ENCODE measurements around the gene TREH.
"Not testable (repeated sequence)": the region's sequence is repeated elsewhere in the genome, so short reads cannot be mapped to it uniquely, and the experiment has no call there.

TREH gene

DNA sequence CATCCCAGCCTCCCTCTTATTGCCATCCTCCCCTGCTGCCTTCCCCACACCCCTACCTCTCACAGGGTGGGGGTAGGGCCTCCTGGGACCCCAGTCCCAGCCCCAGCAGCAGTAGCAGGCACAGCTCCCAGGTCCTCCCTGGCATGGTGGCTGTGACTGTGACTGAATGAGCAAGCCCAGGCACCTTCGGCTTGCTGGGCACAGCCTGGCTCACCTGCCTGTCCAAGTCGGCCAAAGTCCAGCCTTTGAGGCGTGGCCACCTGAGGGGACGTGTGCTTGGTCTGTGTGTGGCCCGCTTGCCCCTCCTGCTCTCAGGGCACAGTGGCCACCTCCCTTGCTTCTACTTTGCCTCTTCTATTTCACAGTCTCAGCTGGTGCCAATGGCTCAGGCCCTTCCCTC lies at the start of gene TREH:
Gene TREH (minus strand): TSS at position 168 of the 400 bp plus-strand sequence. CDS start 23 bp downstream, at position 145.
- no peak for DNase-seq (ENCODE audit: low read depth)

- DNase-seq (ENCODE audit: low read depth) = not testable (repeated sequence)
These were observed 48.7 kb upstream of the TREH start for GRCh38 chr11:118728112-118728511.

DNA sequence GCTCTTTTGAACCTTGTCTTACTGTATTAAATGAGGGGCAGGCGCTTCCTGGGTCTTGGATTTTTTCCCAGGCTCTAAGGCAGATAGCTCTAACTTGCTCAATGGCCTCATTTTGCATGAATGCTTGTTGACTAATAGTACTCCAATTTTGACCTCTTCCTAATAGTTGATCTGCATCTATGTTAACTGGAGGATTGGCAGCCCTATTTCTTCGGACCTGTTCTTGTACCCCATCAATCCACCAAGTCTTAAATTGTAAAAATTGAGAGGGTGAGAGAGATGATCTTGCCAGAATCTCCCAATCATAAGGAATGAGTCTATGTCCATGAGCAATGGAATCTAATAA lies 48.2 kb upstream of the TREH start:
- not testable (repeated sequence) for DNase-seq (ENCODE audit: low read depth)

GRCh38 chr11:118727001-118727720 lies 47.7 kb upstream of the TREH start:
- not testable (repeated sequence) for DNase-seq (ENCODE audit: low read depth)

GRCh38 chr11:118721478-118722015 lies 42.1 kb upstream of the TREH start:
- DNase-seq (ENCODE audit: low read depth) = not testable (repeated sequence)

- DNase-seq (ENCODE audit: low read depth) = not testable (repeated sequence)
These were observed 41.3 kb upstream of the TREH start for GRCh38 chr11:118720740-118721139.

- not testable (repeated sequence) for DNase-seq (ENCODE audit: low read depth)
These were observed 40.6 kb upstream of the TREH start for GRCh38 chr11:118720078-118720477.

- not testable (repeated sequence) for DNase-seq (ENCODE audit: low read depth)
These were observed 39.1 kb upstream of the TREH start for GRCh38 chr11:118718562-118718961.

- not testable (repeated sequence) for DNase-seq (ENCODE audit: low read depth)
These were observed 38.3 kb upstream of the TREH start for GRCh38 chr11:118717733-118718132.

DNA sequence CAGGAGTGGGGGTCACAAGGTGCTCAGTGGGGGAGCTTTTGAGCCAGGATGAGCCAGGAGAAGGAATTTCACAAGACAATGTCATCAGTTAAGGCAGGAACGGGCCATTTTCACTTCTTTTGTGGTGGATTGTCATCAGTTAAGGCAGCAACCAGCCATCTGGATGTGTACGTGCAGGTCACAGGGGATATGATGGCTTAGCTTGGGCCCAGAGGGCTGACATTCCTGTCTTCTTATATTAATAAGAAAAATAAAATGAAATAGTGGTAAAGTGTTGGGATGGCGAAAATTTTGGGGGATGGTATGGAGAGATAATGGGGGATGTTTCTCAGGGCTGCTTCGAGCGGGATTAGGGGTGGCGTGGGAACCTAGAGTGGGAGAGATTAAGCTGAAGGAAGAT lies 37.8 kb upstream of the TREH start:
- not testable (repeated sequence) for DNase-seq (ENCODE audit: low read depth)

GRCh38 chr11:118715837-118716260 lies 36.4 kb upstream of the TREH start:
- DNase-seq (ENCODE audit: low read depth) = no peak

DNA sequence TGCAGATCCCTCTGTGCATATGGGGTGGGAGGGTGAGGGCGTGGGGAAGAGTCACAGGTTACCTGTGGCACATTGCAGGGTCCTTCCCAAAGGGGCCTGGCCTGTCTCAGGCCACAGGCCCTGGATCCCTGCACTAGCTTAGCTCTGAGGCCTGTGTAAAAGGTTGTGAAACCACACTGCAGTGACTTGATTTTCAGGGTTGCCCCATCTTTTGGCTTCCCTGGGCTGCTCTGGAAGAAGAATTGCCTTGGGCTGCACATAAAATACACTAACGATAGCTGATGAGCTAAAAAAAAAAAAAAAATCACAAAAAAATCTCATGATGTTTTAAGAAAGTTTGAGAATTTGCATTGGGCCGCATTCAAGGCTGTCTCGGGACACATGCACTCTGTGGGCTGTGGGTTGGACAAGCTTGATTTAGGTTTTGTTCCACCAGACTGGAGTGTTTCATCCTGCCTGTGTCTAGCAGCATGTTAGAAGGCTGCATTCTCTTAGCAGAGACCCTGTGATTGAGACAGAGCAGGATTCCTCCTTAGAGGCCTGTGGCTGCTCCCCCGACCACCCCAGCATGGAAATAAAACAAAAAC lies 35.9 kb upstream of the TREH start:
- DNase-seq (ENCODE audit: low read depth) = no peak

DNA sequence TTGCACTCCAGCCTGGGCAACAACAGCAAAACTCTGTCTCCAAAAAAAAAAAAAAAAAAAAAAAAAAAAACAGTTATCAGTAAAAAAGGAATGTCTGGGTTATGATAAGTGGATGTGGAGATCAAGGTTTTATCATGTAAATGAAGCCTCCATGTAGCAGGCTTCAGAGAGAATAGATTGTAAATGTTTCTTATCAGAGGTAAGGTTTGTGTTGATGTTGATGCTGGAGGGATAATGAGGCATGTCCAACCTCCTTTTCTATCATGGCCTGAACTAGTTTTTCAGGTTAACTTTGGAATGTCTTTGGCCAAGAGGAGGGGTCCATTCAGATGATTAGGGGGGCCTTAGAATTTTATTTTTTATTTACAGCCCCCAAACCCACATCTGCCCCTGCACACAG lies 35.4 kb upstream of the TREH start:
- DNase-seq (ENCODE audit: low read depth) = no peak

DNA sequence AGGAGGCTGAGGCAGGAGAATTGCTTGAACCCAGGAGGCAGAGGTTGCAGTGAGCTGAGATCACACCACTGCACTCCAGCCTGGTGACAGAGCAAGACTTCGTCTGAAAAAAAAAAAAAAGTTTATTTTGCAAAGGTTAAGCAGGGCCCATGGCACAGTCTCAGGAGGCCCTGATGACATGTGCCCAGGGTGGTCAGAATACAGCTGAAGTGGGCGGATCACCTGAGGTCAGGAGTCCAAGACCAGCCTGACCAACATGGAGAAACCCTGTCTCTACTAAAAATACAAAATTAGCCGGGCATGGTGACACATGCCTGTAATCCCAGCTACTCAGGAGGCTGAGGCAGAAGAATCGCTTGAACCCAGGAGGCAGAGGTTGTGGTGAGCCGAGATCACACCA lies 35.0 kb upstream of the TREH start:
- not testable (repeated sequence) for DNase-seq (ENCODE audit: low read depth)

DNA sequence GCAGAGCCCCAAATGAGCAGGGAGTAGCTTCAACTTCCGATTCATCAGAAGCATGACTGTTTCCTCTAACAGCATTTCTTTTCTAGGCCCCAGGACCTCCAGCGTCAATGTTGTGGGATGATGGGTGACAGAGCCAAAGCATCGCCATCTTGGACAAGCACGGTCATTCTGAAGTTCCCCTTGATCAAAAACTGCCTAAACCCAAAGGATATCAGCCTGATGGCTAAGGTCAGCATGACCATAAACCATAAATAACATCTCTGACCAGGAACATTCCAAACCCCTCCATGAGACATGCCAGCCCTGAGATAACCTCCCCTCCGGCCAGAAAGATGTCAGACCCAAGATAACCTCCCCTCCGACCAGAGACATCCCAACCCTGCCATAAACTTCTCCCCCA lies 28.8 kb upstream of the TREH start:
- no peak for DNase-seq (ENCODE audit: low read depth)

- DNase-seq (ENCODE audit: low read depth) = no peak
These were observed 27.0 kb upstream of the TREH start for GRCh38 chr11:118706546-118706825.

DNA sequence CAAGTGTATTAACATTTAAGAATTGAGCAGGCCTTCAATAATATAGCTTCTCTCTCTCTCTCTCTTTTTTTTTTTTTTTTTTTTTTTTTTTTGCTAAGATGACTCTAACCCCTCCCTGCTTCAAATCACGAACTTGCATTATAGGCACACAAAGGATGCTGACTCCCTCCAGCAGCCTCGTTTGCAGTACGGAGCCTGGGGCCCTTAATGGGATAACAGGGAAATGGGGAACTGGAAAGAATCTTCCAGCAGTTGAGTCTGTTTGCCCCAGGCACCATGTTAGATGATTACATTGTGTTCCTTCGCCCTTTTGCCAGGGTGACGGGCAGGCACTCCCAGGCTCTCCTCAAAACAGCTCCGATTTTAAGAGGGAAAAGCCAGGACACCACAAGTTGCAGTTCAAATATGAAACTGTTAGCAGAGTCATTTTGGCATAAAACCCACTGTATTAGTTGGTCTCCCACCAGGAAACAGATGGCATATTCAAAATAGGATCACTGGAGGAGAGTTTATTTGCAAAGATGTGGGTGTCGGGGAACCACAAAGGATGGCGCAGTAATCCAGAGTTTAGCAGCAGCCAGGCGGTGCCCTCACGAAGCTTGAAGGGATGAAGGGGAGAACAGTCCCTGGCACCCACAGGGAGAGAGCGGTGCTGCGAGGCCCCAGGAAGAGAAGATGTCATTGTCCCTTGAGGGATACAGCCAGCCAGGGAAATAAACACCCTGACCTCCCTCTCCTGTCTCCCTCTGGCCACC lies 26.5 kb upstream of the TREH start:
- no peak for DNase-seq (ENCODE audit: low read depth)

DNA sequence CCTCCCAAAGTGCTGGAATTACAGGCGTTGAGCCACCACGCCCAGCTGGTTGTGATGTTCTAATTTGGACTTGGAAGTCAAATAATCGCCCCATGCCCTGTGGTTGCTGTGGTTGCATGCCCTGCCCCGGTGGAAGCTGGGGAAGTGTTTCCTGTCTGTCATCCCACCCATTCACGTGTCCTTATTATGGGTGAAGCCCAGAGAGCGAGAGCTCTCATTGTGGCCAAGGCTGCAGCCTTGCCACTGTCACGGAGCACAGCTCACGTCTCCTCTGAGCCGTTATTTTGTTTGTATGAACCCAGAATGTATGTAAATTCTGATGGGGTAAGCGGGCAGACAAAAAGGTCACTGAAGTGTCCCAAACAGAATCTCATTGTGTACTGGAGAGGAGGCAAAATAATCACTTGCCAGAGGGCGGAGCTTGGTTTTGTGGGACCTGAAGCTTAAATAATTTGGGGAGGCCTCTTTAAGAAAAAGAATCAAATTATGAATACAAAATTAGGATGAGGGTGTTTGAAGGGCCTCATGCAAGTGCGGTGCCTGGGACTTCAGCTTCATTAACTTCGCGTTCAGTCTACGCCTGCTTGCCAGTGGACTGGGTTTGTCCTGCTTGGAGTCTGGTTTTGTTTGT lies 25.8 kb upstream of the TREH start:
- no peak for DNase-seq (ENCODE audit: low read depth)

DNA sequence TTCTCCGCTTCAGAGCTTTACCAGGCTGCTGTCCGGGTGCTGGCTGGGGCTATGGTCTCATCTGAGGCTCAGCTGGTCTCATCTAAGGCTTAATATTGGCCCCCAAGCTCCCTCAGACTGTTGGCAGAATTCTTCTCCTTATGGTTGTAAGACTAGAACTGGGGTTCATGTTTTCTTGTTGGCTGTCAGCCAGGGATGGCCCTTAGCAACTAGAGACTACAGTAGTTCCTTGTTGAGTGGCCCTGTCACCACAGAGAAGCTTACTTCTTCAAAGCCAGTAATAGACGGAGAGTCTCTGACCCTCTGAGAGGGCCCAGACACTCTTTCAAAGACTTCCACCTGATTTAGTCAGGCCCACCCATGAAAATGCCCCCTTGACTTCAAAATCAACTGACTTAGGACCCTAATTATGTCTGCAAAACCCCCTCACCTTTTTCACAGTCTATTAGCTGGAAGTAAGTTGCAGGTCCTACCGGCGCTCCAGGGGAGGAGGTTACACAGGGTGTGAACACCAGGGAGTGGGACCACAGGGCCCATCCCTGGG lies 24.2 kb upstream of the TREH start:
- DNase-seq (ENCODE audit: low read depth) = no peak

DNA sequence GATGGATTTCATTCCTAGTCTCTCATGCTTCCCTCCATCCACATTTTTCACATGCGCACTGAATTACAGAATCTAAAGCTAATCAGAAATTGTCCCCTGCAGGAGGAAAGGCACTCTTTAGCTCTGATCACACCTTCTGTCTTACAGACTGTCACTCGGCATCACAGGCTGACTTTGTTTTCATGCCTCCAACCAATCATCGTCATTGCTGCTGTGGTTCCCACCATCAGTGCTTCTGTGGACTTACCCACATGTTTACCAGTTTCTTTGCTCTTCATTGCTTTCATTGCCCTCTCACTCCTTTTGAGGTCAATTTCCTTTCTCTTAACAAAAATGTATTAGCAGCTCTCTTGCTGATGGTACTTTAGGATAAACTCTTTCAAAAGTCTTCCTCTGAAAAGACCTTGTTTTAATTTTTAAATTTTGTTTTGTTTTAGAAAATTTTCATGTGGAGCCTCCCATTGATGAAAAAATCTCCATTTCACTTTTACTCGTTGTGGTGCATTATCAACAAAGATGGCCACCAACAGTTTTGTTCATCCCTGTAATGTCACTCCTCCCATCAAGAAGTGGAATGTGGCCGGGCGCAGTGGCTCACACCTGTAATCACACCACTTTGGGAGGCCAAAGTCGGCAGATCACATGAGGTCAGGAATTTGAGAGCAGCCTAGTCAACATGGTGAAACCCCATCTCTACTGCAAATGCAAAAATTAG lies 20.2 kb upstream of the TREH start:
- no peak for DNase-seq (ENCODE audit: low read depth)

GRCh38 chr11:118697346-118697745 lies 17.9 kb upstream of the TREH start:
- DNase-seq (ENCODE audit: low read depth) = no peak
